SU-DHL-6 (cell line): ENCODE data around the gene ATOH8.

Source experiments
- EZH2phosphoT487 ChIP-seq: fragments of 200-600 bp; sonication (generic), shearing (Covaris generic); conservative IDR thresholded peaks from 2 replicates; pipeline ENCODE4 v1.6.1; 2018; ENCODE audit warnings: mild to moderate bottlenecking, antibody characterized with exemption, low read length, moderate library complexity, mixed read lengths
- TF ChIP-seq, protein P1 (sequence below): fragments of 200-600 bp; sonication (generic); IDR thresholded peaks from one replicate; pipeline ENCODE4 v1.5.1; 2017; ENCODE audit warnings: antibody characterized with exemption, mild to moderate bottlenecking, low read length, moderate library complexity; ENCODE audit not compliant: insufficient read depth, poor library complexity, severe bottlenecking

DNA sequence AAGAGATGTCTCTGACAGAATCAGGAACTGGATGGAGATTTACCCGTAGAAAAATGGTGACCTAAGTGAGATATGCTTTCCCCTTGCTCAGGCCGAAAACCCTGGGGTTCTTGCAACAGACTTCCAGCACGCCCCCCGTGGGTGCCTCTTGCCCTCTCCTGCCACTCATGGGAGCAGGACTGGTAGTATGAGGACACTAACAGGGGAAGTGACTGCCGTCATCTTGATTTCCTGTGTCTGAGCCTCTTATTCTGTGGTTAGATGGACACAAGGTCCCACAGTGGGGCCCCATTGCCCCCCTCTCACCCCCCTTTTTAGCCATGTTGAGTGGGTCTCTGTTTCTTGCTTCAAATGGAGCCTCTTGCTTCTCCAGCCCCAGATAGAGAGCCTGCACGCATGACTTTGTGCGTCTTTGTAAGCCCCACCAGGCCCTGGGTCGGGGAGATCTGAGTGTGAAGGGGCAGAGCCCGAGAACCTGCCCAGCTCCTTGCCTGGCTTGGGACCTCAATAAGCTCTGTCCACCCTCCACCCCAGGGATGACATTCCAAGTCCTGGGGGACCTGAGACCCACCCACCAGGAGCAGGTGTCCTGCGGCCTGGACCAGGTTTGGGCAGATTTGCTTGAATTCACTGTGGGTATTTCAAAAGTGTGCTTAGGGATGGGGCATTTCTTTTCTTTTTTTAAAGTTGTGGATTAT, 47.0 kb upstream of the ATOH8 start:
- no peak for TF ChIP-seq EZH2phosphoT487
- TF ChIP-seq, protein P1, sequence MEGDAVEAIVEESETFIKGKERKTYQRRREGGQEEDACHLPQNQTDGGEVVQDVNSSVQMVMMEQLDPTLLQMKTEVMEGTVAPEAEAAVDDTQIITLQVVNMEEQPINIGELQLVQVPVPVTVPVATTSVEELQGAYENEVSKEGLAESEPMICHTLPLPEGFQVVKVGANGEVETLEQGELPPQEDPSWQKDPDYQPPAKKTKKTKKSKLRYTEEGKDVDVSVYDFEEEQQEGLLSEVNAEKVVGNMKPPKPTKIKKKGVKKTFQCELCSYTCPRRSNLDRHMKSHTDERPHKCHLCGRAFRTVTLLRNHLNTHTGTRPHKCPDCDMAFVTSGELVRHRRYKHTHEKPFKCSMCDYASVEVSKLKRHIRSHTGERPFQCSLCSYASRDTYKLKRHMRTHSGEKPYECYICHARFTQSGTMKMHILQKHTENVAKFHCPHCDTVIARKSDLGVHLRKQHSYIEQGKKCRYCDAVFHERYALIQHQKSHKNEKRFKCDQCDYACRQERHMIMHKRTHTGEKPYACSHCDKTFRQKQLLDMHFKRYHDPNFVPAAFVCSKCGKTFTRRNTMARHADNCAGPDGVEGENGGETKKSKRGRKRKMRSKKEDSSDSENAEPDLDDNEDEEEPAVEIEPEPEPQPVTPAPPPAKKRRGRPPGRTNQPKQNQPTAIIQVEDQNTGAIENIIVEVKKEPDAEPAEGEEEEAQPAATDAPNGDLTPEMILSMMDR: no peak
